ENCODE data around the gene CDKL5.

CDKL5 gene

DNA sequence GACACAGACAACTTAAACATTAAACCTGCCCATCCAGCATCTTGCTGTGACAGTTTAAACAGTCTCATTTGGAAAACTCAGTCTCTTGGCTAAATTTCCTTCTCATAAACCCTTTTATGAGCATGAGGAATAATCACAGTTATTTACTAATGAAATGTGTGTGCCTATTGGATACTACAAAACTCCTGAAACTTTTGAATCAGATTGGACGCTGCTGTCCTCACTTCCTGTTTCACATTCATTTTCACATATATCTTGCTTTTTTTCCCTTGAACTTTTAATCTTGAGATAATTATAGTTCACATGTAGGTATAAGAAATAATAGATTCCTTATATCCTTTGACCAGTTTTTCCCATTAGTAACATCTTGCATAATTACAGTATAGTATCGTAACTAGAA is 111.7 kb downstream of the CDKL5 start:
- H3K4me1 Mint-ChIP-seq = peaks cover 6% of the 10 kb centered on the region
- ATAC-seq (no peak), DNase-seq (ENCODE audit: low spot score in 2 of 2) (no peak)
- H3K36me3 Mint-ChIP-seq = no peaks in the 10 kb centered on the region
- H3K27ac Mint-ChIP-seq = no peak overlapping the region
- H3K4me3 Mint-ChIP-seq = no peak overlapping the region
- no peaks in the 10 kb centered on the region for H3K9me3 Mint-ChIP-seq

DNA sequence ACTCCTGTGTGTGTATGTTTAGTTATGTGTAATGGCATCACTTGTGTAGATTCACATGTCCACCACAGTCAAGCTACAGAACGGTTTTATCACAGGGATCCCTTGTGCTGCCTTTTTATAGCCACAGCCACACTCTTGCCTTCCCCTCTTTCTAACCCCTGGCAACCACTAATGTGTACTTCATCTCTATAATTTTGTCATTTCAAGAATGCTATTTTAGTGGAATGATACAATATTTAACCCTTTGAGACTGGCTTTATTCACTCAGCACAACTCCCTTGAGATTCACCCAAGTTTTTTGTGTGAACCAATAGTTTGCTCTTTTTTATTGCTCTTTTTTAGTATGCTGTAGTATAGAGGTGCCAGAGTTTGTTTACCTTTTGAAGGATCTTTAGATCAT is 112.1 kb downstream of the CDKL5 start:
- ATAC-seq (no peak), DNase-seq (ENCODE audit: low spot score in 2 of 2) (no peak)
- H3K4me1 Mint-ChIP-seq = peaks cover 6% of the 10 kb centered on the region
- no peak overlapping the region for H3K27ac Mint-ChIP-seq
- no peaks in the 10 kb centered on the region for H3K9me3 Mint-ChIP-seq
- H3K4me3 Mint-ChIP-seq = no peak overlapping the region
- no peaks in the 10 kb centered on the region for H3K36me3 Mint-ChIP-seq

DNA sequence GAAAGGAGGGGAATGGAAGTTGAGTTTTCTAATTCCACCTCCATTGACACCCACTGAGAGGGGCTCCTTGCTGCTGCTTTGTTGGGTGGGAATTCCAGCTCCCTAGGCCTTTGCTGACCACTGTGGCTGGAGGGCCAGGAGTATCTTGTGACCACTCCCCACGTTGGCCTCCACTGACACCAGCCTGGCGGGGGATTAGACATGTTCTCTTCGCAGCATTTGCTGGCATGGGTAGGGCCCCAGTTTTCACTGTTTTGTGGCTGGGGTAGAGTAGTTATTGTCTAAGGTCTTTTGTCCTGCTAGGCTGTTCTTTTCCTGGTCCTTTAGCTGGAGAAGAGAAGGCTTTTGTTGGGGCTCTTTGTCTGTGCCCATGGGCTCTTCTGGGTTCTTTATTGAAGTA is 116.7 kb downstream of the CDKL5 start:
- Mint-ChIP-seq H3K4me3 (no peak overlapping the region), H3K9me3 (no peaks in the 10 kb centered on the region), H3K27ac (no peak overlapping the region), H3K36me3 (no peaks in the 10 kb centered on the region), H3K4me1 (peaks cover 6% of the 10 kb centered on the region)
- ATAC-seq (no peak), DNase-seq (ENCODE audit: low spot score in 2 of 2) (no peak)

DNA sequence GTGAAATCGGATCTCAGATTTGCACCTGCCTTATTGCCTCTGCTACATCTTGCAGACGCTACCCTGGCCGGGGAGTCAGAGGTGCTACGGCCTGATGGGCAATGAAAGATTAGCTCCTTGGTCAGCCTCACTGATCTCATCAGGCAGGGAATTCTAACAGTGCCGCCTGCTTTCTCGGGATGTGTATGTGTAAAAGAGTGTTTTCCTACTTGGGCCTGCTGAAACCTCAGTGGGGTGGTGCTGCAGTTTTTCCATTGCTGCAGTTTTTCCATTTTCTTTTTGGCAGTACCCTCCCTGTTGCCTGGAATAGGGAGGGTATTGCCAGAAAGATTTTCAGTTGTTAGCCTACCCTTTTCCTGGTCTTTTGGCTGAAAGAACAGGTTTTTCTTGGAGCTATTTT is 117.5 kb downstream of the CDKL5 start:
- Mint-ChIP-seq H3K9me3 (no peaks in the 10 kb centered on the region), H3K36me3 (no peaks in the 10 kb centered on the region), H3K27ac (no peak overlapping the region), H3K4me1 (peaks cover 6% of the 10 kb centered on the region), H3K4me3 (no peak overlapping the region)
- ATAC-seq (no peak), DNase-seq (ENCODE audit: low spot score in 2 of 2) (no peak)

DNA sequence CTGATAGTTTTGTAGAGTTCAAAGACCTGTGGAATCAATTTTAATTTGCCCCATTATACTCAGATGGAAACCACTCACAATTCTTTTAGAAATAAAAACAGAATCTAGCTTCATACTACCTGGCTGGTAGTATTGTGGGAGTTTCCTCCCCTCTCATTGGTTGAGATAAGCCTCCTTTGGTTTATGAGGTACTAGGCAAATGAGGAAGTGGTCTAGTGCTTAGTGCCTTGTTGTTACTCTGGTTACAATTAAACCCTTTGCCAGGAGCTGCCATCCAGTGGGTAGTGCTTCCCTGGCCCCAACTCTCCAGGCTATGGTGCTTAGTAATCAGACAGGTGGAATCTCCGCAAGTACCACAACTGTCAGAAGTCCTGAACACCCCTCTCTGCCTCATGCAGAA is 118.3 kb downstream of the CDKL5 start:
- ATAC-seq = no peak

DNA sequence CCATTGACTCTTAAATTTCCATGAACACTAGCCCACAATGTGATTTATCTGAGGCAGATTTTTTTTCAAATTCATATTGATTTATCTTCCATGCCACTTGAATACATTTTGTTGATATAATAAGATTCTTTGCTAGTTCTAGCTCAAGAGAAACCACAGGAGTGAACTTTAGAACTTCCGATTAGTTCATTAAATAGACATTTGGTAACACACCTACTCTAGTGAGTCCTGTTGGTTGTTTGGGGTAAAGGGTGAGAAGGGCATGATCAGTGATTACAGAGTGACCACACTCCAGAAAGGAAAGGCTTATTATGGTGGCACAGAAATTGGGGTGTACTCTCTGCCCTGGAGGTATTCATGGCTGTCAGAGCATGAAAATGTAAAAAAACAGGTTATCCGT is 120.4 kb downstream of the CDKL5 start:
- Mint-ChIP-seq H3K9me3 (no peaks in the 10 kb centered on the region), H3K4me3 (no peak overlapping the region), H3K4me1 (peaks cover 6% of the 10 kb centered on the region), H3K27ac (no peak overlapping the region), H3K36me3 (no peaks in the 10 kb centered on the region)
- DNase-seq (ENCODE audit: low spot score in 2 of 2) = no peak
- no peak for ATAC-seq

More for the DNA sequence above, 118.3 kb downstream of the CDKL5 start:
- H3K27ac Mint-ChIP-seq = no peak overlapping the region
- H3K9me3 Mint-ChIP-seq = no peaks in the 10 kb centered on the region
- no peaks in the 10 kb centered on the region for H3K36me3 Mint-ChIP-seq
- peaks cover 6% of the 10 kb centered on the region for H3K4me1 Mint-ChIP-seq
- no peak for DNase-seq (ENCODE audit: low spot score in 2 of 2)
- no peak overlapping the region for H3K4me3 Mint-ChIP-seq

DNA sequence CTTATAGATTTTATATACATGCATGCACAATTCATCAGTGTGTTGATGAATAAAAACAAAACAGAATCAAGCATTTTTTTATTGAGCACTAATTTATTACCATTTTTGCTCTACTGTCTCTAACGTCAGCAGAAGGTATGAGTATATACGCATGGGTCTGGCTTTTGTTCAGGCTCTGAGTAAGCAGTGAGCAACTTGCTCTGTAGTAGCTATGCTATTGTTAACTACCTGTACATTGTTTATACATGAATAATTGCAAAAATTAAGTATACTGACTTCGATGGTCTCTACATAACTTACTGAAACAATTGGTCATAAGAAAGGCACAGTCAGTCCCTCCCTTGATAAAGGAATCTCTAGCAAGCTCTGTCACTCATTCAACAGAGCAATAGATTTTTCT is 123.6 kb downstream of the CDKL5 start:
- no peak overlapping the region for H3K4me3 Mint-ChIP-seq
- no peak overlapping the region for H3K27ac Mint-ChIP-seq
- H3K36me3 Mint-ChIP-seq = no peaks in the 10 kb centered on the region
- H3K4me1 Mint-ChIP-seq = peaks cover 7% of the 10 kb centered on the region
- no peaks in the 10 kb centered on the region for H3K9me3 Mint-ChIP-seq
- DNase-seq (ENCODE audit: low spot score in 2 of 2) (no peak), ATAC-seq (no peak)

DNA sequence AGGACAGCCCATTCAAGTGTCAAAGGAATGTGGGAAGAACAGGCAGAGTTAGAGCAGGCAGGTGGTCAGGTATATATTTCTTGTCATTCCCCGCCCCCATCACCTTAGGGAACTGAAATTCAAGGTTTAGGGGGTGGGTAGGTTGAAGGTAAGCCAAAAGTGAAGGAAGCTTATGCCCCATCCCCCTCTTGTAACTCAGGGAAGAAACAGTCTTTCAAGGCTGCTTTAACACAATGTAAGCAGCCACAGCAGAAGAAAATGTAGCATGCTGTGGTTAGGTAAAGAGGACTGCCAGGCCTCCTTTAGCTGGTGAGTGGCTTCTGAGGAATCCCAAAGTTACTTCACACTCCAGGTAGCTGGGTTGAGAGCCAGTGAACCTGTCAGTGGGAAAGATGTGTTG is 124.2 kb downstream of the CDKL5 start:
- Mint-ChIP-seq H3K36me3 (no peaks in the 10 kb centered on the region), H3K27ac (no peak overlapping the region), H3K4me1 (peaks cover 7% of the 10 kb centered on the region), H3K9me3 (no peaks in the 10 kb centered on the region), H3K4me3 (no peak overlapping the region)
- no peak for DNase-seq (ENCODE audit: low spot score in 2 of 2)
- ATAC-seq = no peak

DNA sequence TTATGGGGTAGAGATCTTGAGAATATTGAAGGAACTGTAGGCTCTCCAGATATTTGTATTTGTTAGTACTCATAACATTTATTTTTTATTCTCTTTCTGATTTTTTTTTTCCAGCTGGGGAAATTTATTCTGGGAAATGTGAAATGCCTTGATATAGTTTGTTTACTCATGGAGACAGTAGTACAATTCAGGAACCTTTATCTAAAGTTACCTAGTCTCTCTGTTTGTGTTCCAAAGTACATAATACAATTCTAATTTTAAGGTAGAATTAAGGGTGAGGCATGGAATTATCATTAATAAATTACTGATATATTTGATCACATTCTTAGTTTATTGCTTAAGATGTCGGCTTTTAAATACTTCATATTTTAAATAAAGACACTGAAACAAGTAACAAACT is 132.5 kb downstream of the CDKL5 start:
- no peaks in the 10 kb centered on the region for H3K36me3 Mint-ChIP-seq
- no peak for DNase-seq (ENCODE audit: low spot score in 2 of 2)
- no peak overlapping the region for H3K4me3 Mint-ChIP-seq
- peaks cover 2% of the 10 kb centered on the region for H3K4me1 Mint-ChIP-seq
- ATAC-seq = no peak
- H3K9me3 Mint-ChIP-seq = no peaks in the 10 kb centered on the region
- no peak overlapping the region for H3K27ac Mint-ChIP-seq

DNA sequence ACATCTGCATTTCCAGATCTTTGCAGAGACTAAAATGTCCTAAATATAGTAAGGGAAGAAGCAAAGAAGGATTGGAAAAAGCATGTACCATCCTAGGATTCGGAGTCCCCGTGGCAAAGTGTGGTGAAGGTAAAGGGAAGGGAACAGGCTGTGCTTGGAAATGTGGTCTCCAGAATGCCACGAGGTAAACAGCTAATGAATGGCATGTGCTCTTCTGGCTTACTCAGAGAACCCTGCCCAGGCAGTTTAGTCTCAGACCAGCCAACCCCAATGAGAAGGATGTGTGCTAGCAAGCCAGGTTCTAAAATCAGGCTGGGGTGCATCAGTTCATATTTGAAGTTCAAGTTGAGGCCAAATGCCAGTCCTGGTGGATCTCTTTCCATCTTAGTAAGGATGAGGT is 133.4 kb downstream of the CDKL5 start:
- no peaks in the 10 kb centered on the region for H3K4me1 Mint-ChIP-seq
- H3K36me3 Mint-ChIP-seq = no peaks in the 10 kb centered on the region
- no peaks in the 10 kb centered on the region for H3K9me3 Mint-ChIP-seq
- DNase-seq (ENCODE audit: low spot score in 2 of 2) (no peak), ATAC-seq (no peak)
- no peak overlapping the region for H3K4me3 Mint-ChIP-seq
- no peak overlapping the region for H3K27ac Mint-ChIP-seq

DNA sequence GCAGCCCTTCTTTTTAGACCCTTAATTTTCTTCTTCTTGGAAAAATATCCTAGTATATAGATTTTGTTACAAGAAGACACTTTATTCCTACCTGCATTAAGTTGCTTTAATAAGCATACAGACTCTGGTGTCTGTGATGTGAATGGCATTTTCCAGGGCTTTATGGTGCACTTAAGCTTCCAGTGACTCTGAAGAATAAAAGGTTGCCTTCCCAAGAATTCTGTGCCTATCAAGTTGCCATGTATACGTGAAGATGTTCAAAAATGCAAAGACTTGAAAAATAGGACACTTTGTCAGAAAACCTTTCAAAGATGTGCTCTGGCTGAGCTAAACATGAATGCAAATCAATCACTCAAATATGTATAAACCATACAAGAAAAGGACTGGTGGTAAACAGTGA is 135.6 kb downstream of the CDKL5 start:
- no peaks in the 10 kb centered on the region for H3K36me3 Mint-ChIP-seq
- H3K27ac Mint-ChIP-seq = no peak overlapping the region
- no peak overlapping the region for H3K4me3 Mint-ChIP-seq
- H3K9me3 Mint-ChIP-seq = no peaks in the 10 kb centered on the region
- DNase-seq (ENCODE audit: low spot score in 2 of 2) = no peak
- no peaks in the 10 kb centered on the region for H3K4me1 Mint-ChIP-seq
- ATAC-seq = no peak

DNA sequence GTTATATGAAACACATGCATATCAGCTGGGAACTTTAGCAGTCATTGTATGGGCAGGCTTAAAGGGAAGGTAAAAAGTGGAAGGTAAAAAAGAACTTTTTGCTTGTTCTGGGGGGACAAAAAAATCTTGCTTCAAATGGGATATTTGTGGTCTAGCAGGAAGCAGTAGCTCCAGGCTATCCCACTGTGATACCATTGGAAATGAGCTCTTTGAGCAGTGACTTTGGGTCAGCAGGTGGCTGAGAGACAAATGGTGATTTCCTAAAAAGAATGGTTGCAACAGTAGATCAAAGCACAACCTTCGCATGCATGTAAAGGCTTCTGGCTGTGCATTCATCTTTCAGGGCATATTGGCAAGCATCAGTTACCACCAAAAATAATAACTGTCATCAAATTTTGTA is 140.3 kb downstream of the CDKL5 start:
- Mint-ChIP-seq H3K27ac (no peak overlapping the region), H3K4me1 (no peaks in the 10 kb centered on the region), H3K9me3 (no peaks in the 10 kb centered on the region), H3K4me3 (no peak overlapping the region), H3K36me3 (no peaks in the 10 kb centered on the region)
- DNase-seq (ENCODE audit: low spot score in 2 of 2) (no peak), ATAC-seq (no peak)

DNA sequence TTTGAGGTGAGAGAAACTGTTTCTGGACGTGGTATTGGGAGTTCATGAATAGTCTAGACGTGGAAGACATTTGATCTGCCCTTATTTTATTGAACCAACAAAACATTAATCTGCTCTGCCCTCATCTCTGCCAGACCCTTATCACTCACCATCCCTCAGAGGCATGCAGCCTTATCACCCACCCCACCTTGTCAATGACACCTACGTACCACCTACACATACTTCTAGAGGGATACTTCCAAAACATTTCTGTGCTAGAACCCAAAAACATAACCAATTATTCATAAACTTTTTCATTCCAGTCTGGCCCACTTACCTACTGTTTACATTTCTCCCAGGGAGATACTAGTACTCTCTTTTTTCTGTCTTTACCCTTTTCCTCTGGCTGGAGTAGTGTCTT is 141.3 kb downstream of the CDKL5 start:
- H3K4me1 Mint-ChIP-seq = no peaks in the 10 kb centered on the region
- H3K4me3 Mint-ChIP-seq = no peak overlapping the region
- H3K36me3 Mint-ChIP-seq = no peaks in the 10 kb centered on the region
- ATAC-seq (no peak), DNase-seq (ENCODE audit: low spot score in 2 of 2) (no peak)
- H3K27ac Mint-ChIP-seq = no peak overlapping the region
- H3K9me3 Mint-ChIP-seq = no peaks in the 10 kb centered on the region

DNA sequence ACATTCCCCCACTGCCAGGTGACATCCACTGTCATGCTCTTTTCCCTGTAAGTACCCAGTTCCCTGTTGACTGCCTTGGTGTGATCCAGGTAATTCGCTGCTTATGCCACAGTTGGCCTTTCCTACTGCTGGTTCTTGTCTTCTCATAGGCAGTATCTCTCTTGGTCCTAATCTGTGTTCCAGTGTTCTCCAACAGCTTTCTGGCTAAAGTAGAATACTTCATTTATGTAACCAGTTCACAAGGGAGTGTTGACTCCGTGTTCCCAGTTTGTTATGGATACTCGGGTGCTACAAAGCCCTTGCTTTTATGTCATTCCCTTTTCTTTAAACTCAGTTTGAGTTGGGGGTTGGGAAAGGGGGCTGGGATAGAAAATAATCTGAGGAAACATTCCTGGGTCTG is 148.1 kb downstream of the CDKL5 start:
- no peaks in the 10 kb centered on the region for H3K9me3 Mint-ChIP-seq
- H3K4me1 Mint-ChIP-seq = no peaks in the 10 kb centered on the region
- no peak overlapping the region for H3K27ac Mint-ChIP-seq
- ATAC-seq = no peak
- H3K4me3 Mint-ChIP-seq = no peak overlapping the region
- no peaks in the 10 kb centered on the region for H3K36me3 Mint-ChIP-seq
- DNase-seq (ENCODE audit: low spot score in 2 of 2) = no peak

DNA sequence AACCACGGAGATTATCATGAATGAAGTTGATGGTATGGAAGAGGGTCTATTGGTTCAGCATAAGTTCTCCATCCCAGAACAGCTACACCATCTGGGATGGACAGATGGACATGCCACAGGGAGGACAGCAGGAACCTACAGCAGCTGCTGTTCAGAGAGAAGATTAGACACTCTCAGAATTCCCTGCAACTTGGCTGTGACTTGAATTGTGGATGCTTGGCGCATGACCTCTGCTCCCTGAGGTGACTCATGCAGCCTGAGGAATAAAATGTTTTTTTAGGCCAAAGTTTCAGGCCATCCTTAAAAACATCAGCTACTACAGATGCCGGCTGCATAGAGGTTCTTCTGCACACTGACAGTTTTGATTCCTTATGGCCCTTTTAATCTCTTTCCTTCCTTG is 149.2 kb downstream of the CDKL5 start:
- Mint-ChIP-seq H3K4me1 (no peaks in the 10 kb centered on the region), H3K4me3 (no peak overlapping the region), H3K9me3 (no peaks in the 10 kb centered on the region), H3K27ac (no peak overlapping the region), H3K36me3 (no peaks in the 10 kb centered on the region)
- no peak for ATAC-seq
- no peak for DNase-seq (ENCODE audit: low spot score in 2 of 2)

DNA sequence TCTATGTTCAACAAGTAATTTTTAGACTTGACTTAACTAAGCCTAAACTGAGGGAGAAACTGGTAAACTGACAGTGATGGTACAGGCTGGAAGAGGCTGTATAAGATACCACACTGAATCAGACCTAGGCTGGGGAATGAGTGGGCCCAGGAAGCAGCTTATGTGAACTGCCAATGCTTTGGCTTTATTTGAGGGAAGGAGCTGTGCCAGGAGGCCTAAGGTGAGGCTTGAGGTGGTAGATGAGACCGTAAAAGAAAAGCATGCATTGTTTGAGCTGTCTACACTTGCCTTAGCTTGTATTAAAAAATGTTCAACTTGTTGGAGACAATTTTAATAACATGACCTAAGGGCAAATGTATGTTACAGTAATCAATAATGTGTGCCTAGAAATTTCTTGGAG is 150.3 kb downstream of the CDKL5 start:
- H3K36me3 Mint-ChIP-seq = no peaks in the 10 kb centered on the region
- H3K9me3 Mint-ChIP-seq = no peaks in the 10 kb centered on the region
- no peak overlapping the region for H3K27ac Mint-ChIP-seq
- no peaks in the 10 kb centered on the region for H3K4me1 Mint-ChIP-seq
- ATAC-seq (no peak), DNase-seq (ENCODE audit: low spot score in 2 of 2) (no peak)
- H3K4me3 Mint-ChIP-seq = no peak overlapping the region

DNA sequence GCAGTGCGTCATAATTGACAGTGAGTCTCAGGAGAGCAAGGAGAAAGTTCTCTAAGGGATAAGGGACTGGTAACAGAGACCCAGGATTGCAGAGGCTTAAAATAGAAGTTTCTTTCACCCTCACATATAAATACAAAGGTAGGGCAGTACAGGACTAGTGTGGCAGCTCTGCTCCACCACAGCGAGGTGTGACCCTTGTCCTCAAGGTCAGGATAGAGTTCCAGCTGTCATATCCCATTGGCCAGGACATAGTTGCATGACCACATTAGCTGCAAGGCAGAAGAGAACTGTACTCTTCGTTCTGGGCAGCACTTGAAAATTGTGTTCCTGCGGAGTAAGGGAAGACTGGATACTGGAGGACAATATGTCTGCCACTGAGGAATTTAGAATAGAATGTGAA is 152.0 kb downstream of the CDKL5 start:
- no peaks in the 10 kb centered on the region for H3K4me1 Mint-ChIP-seq
- H3K27ac Mint-ChIP-seq = no peak overlapping the region
- DNase-seq (ENCODE audit: low spot score in 2 of 2) (no peak), ATAC-seq (no peak)
- no peak overlapping the region for H3K4me3 Mint-ChIP-seq
- H3K9me3 Mint-ChIP-seq = no peaks in the 10 kb centered on the region
- no peaks in the 10 kb centered on the region for H3K36me3 Mint-ChIP-seq

Measured in stimulated activated effector memory CD8-positive, alpha-beta T cell treated with anti-CD3 and anti-CD28 coated beads, Interleukin-12 subunit alpha, Interleukin-12 subunit beta, amount 100 ng/mL, for 72 hours (primary cell).